HG03060 (cell line): ENCODE measurements around the gene DYNC1LI2.
"Not testable (repeated sequence)": the region's sequence is repeated elsewhere in the genome, so short reads cannot be mapped to it uniquely, and the experiment has no call there.

ENCODE experiments used
- ATAC-seq: cut with Tn5 transposase; IDR thresholded peaks from one replicate; pipeline ENCODE4 v1.9.1; 2021; ENCODE audit warnings: low read depth, moderate number of reproducible peaks; ENCODE audit not compliant: unreplicated experiment

Gene DYNC1LI2

GRCh38 chr16:66751303-66751991 is at the start of gene DYNC1LI2:
DYNC1LI2 (minus strand) TSS chr16:66751609; CDS start chr16:66751591, 18 bp downstream.
- no peak for ATAC-seq

- ATAC-seq, result no peak
Observed at GRCh38 chr16:66800856-66801255, 49.4 kb upstream of the DYNC1LI2 start.

DNA sequence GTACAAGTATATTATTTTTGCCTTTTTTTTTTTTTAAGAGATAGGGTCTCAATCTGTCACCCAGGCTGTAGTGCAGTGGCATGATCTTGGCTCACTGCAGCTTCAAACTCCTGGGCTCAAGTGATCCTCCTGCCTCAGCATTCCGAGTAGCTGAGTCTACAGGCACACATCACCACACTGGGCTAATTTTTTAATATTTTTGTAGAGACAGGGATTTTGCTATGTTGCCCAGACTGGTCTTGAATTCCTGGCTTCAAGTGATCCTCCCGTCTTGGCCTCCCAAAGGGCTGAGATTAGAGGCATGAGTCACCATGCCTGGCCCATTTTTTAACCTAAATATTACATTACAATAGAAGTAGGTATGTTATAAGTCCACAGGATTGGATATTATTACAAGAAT is 46.8 kb upstream of the DYNC1LI2 start:
- no peak for ATAC-seq

- not testable (repeated sequence) for ATAC-seq
Observed at GRCh38 chr16:66793984-66794383, 42.6 kb upstream of the DYNC1LI2 start.

GRCh38 chr16:66790130-66790733 is 38.8 kb upstream of the DYNC1LI2 start:
- ATAC-seq, result no peak

DNA sequence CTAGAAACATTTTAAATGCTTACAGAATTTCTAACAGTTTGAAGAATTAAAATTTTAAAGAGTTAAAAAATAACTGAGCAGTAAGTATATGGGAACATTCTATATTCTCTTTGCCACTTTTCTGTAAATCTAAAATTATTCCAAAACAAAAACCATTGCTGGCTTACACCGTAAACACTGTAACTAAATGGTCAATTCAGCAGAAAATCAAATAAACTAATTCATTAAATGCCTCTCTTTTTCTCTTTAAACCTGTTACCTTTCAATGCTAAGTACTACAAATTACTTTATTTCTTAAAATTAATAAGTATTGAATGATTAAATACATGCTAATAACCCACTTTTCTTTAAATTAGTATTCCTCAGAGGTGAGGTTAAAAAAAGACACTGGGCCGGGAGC is 36.0 kb upstream of the DYNC1LI2 start:
- no peak for ATAC-seq

- ATAC-seq, result no peak
Observed at GRCh38 chr16:66786551-66786950, 35.1 kb upstream of the DYNC1LI2 start.

GRCh38 chr16:66776457-66776856 is 25.0 kb upstream of the DYNC1LI2 start:
- ATAC-seq, result no peak

DNA sequence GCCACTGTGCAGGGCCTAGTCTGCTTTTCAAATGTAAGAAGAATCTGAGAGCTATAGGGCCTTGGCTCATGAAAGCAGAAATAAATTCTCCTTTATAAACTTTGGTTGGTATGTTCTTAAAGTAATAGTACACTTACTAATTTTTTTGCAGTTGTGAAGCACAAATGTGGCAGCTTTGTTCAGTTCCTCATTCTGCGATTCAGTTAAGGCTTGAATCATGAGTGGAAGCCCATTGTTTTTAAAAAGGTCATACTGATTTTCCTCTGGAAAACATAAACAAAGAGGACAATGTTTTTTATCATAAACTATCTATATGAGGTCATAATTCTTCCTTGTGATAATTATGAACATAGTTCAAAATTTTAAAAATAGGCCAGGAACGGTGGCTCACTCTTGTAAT is 23.6 kb upstream of the DYNC1LI2 start:
- ATAC-seq, result no peak

- ATAC-seq, result no peak
Observed at GRCh38 chr16:66758086-66758485, 6.7 kb upstream of the DYNC1LI2 start.

DNA sequence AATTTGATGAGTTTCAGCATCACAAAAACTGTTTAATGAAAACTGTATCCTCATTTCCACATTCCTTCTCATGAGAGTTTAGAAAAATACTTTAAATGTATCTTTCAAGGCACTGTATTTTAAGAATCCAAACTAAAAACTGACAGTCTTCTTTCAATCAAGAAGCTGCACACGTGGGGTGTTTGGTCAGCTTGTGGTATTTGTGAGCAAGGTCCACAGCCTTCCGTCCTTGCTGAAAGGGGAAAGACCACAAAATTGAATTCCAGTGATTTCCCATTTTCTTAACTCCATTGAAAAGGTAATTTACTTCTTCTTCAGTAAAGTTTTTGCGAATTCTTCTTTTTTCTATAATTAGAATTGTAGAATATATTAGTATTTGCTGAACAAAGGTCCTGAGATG is 3.4 kb upstream of the DYNC1LI2 start:
- no peak for ATAC-seq

GRCh38 chr16:66754211-66754610 is 2.8 kb upstream of the DYNC1LI2 start:
- no peak for ATAC-seq

GRCh38 chr16:66752958-66753357 is 1.5 kb upstream of the DYNC1LI2 start:
- ATAC-seq, result no peak

GRCh38 chr16:66752379-66752778 is 970 bp upstream of the DYNC1LI2 start:
- no peak for ATAC-seq

- ATAC-seq, result no peak
Observed at GRCh38 chr16:66751992-66752322, 548 bp upstream of the DYNC1LI2 start.

- ATAC-seq, result no peak
Observed at GRCh38 chr16:66751053-66751302, 431 bp downstream of the DYNC1LI2 start.

DNA sequence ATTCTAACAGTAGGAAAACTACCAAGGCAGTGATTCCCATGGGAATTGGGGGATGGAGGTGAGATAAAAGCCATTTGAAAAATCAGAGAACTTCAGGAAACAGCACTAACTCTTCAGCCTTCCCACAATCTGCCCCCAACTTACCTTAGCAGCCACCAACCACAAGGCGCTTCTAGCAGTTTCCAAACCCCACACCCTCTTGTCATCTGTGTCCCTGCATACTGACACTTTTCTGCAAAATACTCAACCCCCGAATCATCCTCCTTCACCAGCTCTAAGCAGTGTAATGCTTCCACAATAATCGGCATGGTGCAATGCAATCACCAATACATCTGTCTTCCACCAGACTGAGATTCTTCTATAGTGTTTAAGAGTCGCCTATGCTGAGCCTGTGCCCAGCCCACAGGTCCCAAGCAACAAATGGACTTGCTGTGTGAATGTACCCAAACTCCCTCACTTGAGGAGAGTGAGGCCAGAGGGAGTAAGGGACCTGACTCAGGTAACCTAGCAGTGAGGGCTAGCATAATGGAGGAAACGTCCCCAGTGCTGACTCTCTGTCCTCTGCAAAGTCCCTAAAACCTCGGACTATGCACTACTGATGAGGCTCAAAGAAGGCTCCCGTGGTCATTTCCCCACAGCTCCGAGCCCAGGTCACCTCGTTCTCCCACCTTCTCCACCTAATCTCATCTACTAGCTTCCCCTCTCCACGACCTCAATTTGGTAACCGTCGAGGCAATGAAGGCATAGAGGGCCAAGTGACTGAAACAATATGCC is 943 bp downstream of the DYNC1LI2 start:
- ATAC-seq, result no peak

- peak; percentile 57 for ATAC-seq
Observed at GRCh38 chr16:66746682-66747081, 4.7 kb downstream of the DYNC1LI2 start.

DNA sequence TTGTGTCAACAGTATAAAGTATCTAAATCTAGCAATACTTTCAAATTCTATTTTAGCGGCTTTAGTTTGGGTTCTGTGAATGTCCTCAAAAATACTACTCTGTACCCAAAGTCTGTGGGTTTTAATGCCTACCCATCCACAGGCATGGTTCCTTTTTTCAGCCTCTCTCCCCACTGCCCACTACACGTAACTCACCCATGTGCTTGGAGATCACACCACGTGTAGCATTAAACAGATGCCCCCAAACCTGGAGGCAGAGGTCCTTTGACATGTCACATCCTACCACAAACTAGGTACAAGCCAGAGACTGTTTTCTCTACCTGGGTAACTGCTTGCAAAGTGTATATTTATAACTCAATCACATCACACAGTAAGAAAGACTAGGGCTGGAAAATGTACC is 5.4 kb downstream of the DYNC1LI2 start:
- ATAC-seq, result no peak

- no peak for ATAC-seq
Observed at GRCh38 chr16:66741950-66742808, 9.2 kb downstream of the DYNC1LI2 start.
